ENCODE measurements around the gene JSRP1. TPM values are rescaled to one million over a fixed set of nuclear protein-coding genes. Genes with fewer than 3 reads are reported as not detected.
A peak's percentile ranks its signal among the peaks of the same experiment; 100 is the strongest.

Gene JSRP1
- total and polyA plus RNA-seq, 2 of the 8 experiments (the other 6 are each of a cell fraction or from before 2014, with no cell fraction given) = 0.24 to 0.56 TPM

DNA sequence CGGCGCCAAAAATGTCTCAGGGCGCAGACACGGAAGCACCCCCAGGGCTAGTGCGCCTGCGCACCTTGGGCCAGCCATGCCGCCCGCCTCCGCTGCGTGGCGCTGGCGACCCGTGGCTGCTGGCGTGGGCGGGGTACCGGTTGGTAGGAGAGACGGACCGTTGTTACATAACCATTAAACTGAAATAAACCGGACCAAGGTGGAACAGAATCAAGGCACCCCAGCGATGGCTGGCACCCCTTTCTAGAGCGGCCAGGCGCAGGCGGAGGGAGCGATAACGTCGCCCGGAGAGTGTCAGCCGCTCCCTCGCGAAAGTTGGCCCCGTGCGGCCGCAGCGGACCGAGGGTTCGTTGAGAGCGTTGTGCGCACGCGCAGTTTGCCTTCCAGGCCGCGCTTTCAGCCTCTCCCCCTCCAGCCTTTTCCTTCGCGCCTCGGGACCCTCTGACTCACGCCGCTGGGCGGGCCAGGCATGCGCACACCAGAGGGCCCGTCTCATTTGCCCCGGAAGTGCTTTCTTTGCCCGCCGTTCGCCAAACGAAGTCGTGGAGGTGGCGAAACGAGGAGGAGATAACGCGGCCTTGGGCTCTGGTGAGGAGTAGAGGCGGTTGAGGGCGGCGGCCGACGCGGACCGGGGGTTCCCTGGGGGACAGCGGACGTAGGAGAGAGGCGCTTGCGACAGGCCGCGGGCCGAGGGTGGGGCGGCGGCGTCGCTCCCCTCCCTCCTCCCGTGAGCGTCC is 19.7 kb downstream of the JSRP1 start, which contains the start of the genes PLEKHJ1 and SF3A2 (continued):
- no peak; the same call in 1 of the 2 replicates for TF ChIP-seq ATF2 (IDR thresholded peaks at IDR 0.05; ENCODE audit: low read length)
- TF ChIP-seq CHD1 (IDR thresholded peaks at IDR 0.05; ENCODE audit: low read depth, low read length) = no peak
- TF ChIP-seq RAD21 (IDR thresholded peaks at IDR 0.05 in 1 of 2, conservative IDR thresholded peaks at IDR 0.05 in 1 of 2; ENCODE audit: low read depth in 2 of 2, low read length in 2 of 2) = peak; percentile 86 to 91
- no peak for TF ChIP-seq MAFK (IDR thresholded peaks at IDR 0.05; ENCODE audit: low read depth, low read length)
- TF ChIP-seq TAF1 (IDR thresholded peaks at IDR 0.05; ENCODE audit: low read depth, low read length) = peak; percentile 94
- 0 out of 2 replicates have a peak, but pooled peaks have one; percentile 25 for TF ChIP-seq RFX5 (IDR thresholded peaks at IDR 0.05; ENCODE audit: borderline replicate concordance, low read depth, low read length)
- TF ChIP-seq, protein P1, sequence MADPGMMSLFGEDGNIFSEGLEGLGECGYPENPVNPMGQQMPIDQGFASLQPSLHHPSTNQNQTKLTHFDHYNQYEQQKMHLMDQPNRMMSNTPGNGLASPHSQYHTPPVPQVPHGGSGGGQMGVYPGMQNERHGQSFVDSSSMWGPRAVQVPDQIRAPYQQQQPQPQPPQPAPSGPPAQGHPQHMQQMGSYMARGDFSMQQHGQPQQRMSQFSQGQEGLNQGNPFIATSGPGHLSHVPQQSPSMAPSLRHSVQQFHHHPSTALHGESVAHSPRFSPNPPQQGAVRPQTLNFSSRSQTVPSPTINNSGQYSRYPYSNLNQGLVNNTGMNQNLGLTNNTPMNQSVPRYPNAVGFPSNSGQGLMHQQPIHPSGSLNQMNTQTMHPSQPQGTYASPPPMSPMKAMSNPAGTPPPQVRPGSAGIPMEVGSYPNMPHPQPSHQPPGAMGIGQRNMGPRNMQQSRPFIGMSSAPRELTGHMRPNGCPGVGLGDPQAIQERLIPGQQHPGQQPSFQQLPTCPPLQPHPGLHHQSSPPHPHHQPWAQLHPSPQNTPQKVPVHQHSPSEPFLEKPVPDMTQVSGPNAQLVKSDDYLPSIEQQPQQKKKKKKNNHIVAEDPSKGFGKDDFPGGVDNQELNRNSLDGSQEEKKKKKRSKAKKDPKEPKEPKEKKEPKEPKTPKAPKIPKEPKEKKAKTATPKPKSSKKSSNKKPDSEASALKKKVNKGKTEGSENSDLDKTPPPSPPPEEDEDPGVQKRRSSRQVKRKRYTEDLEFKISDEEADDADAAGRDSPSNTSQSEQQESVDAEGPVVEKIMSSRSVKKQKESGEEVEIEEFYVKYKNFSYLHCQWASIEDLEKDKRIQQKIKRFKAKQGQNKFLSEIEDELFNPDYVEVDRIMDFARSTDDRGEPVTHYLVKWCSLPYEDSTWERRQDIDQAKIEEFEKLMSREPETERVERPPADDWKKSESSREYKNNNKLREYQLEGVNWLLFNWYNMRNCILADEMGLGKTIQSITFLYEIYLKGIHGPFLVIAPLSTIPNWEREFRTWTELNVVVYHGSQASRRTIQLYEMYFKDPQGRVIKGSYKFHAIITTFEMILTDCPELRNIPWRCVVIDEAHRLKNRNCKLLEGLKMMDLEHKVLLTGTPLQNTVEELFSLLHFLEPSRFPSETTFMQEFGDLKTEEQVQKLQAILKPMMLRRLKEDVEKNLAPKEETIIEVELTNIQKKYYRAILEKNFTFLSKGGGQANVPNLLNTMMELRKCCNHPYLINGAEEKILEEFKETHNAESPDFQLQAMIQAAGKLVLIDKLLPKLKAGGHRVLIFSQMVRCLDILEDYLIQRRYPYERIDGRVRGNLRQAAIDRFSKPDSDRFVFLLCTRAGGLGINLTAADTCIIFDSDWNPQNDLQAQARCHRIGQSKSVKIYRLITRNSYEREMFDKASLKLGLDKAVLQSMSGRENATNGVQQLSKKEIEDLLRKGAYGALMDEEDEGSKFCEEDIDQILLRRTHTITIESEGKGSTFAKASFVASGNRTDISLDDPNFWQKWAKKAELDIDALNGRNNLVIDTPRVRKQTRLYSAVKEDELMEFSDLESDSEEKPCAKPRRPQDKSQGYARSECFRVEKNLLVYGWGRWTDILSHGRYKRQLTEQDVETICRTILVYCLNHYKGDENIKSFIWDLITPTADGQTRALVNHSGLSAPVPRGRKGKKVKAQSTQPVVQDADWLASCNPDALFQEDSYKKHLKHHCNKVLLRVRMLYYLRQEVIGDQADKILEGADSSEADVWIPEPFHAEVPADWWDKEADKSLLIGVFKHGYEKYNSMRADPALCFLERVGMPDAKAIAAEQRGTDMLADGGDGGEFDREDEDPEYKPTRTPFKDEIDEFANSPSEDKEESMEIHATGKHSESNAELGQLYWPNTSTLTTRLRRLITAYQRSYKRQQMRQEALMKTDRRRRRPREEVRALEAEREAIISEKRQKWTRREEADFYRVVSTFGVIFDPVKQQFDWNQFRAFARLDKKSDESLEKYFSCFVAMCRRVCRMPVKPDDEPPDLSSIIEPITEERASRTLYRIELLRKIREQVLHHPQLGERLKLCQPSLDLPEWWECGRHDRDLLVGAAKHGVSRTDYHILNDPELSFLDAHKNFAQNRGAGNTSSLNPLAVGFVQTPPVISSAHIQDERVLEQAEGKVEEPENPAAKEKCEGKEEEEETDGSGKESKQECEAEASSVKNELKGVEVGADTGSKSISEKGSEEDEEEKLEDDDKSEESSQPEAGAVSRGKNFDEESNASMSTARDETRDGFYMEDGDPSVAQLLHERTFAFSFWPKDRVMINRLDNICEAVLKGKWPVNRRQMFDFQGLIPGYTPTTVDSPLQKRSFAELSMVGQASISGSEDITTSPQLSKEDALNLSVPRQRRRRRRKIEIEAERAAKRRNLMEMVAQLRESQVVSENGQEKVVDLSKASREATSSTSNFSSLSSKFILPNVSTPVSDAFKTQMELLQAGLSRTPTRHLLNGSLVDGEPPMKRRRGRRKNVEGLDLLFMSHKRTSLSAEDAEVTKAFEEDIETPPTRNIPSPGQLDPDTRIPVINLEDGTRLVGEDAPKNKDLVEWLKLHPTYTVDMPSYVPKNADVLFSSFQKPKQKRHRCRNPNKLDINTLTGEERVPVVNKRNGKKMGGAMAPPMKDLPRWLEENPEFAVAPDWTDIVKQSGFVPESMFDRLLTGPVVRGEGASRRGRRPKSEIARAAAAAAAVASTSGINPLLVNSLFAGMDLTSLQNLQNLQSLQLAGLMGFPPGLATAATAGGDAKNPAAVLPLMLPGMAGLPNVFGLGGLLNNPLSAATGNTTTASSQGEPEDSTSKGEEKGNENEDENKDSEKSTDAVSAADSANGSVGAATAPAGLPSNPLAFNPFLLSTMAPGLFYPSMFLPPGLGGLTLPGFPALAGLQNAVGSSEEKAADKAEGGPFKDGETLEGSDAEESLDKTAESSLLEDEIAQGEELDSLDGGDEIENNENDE (IDR thresholded peaks at IDR 0.05; ENCODE audit: insufficient replicate concordance, low read length) = no peak
- TF ChIP-seq NRF1 (IDR thresholded peaks at IDR 0.05; ENCODE audit: low read depth, low read length) = peak; percentile 79
